Activated T-cell treated with anti-CD3 and anti-CD28 coated beads, Interleukin-2, amount 50 U/mL, for 48 hours (primary cell): ENCODE results near the gene CACNA1B.

Source experiments
- DNase-seq, 2 experiments: peaks; one replicate each; pipeline ENCODE4 v3.0.0-alpha.2; 2020

The CACNA1B gene

GRCh38 chr9:138020120-138020794 is 142.7 kb downstream of the CACNA1B start:
- no peak for DNase-seq

GRCh38 chr9:138020795-138021182 is 143.2 kb downstream of the CACNA1B start:
- DNase-seq, result no peak

- no peak for DNase-seq
Observed at GRCh38 chr9:138021251-138022056, 143.9 kb downstream of the CACNA1B start.

DNA sequence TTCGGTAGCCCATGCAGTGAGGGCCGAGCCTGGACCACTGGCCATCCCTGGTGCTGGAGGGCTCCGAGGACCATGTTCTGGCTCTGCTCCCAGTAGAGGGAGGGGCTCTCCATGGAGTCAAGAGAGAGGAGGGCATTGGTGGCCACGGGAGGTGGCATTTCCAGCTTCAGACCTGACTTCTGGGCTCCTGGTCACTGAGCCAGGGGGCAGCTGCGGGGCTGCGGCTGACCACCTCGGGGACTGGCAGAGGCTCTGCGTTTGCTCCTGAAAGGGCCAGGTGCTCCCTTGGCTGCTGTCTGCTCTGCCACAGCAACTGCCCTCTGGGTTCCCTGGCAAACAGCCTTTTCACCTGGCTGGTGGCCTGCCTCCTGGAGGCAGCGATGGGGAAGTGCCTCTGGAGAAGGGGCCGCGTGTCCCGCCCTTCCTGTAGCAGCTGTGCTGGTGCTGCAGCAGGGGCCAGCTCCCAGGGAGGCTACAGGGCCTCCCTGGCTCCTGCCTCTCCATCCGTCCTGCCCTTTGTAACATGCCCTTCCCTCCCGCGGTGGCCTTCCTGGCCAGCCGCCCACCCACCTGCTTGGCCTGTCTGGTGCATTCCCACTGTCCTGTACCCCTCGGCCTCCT is 144.6 kb downstream of the CACNA1B start:
- DNase-seq, result peak; percentile 34 to 42

DNA sequence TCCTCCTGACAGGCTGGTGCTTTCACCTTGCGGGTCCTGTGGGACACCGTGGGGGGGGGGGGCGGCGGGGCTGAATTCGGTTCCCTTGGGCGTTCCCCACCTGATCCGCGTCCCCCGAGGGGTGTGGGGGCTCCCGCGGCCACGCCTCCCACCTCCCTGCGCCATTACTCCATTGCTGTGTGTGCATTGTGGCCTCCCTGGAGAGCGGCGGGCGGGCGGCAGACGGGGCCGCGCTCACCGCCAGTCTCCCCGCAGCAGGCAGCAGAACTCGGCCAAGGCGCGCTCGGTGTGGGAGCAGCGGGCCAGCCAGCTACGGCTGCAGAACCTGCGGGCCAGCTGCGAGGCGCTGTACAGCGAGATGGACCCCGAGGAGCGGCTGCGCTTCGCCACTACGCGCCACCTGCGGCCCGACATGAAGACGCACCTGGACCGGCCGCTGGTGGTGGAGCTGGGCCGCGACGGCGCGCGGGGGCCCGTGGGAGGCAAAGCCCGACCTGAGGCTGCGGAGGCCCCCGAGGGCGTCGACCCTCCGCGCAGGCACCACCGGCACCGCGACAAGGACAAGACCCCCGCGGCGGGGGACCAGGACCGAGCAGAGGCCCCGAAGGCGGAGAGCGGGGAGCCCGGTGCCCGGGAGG is 145.3 kb downstream of the CACNA1B start:
- DNase-seq, result no peak

GRCh38 chr9:138023394-138024124 is 146.0 kb downstream of the CACNA1B start:
- DNase-seq, result no peak

GRCh38 chr9:138024131-138024530 is 146.5 kb downstream of the CACNA1B start:
- no peak for DNase-seq

- no peak for DNase-seq
Observed at GRCh38 chr9:138024831-138025291, 147.3 kb downstream of the CACNA1B start.

DNA sequence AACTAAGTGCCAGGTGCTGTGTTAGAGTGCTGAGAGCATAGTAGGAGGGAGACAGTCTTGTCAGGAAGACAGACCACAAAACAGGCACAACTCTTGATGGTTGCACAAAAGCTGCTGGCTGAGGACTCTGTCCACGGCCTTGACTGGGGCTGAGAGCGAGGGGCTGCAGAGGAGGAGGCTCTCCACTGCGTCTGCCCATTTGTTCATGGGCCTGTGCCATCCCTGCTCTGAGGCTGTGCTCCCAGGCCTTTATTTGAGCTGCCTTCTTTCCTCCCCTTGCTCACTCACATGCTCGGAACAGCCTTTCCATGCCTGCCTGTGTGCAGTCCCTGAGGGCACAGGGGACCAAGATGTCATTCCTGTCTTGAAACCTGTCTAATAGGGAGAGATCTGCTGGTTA is 147.8 kb downstream of the CACNA1B start:
- no peak for DNase-seq

DNA sequence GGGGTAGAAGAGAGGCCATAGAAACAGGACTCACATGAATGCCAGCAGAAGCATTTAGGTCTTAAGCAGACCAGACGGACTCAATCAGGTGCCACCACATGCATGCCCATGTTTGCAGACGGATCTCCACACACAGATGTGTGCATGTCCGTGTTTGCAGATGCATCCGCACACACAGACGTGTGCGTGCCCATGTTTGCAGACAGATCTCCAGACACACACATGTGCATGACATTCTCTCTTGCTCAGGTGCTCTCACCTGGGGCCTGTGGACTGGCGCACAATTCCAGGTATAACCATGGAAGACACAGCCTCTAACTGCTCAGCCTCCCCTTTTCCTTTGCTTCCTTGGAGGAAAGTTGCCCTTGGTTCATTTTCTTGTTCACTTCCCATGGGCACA is 148.3 kb downstream of the CACNA1B start:
- DNase-seq, result peak in 1 of 2 experiments; percentile 7

DNA sequence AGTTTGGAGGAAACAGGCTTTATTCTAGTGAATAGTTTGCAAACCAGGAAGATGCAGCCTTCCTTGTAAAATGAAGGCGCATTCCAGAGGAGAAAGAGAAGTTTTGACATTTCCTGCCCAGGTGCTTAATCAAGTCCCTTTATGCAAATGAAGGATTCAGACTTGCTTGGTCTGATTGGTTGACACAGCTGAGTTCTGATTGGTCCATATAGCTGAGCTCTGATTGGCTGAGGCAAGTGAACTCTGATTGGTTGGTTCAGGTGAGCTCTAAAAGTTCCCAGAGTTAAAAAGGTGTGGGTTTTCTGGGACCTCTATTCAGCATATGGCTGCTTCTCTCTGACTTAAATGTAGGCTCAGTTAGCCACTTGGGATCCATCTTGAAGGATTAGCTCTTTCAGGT is 151.0 kb downstream of the CACNA1B start:
- DNase-seq, result peak; percentile 7 to 12

DNA sequence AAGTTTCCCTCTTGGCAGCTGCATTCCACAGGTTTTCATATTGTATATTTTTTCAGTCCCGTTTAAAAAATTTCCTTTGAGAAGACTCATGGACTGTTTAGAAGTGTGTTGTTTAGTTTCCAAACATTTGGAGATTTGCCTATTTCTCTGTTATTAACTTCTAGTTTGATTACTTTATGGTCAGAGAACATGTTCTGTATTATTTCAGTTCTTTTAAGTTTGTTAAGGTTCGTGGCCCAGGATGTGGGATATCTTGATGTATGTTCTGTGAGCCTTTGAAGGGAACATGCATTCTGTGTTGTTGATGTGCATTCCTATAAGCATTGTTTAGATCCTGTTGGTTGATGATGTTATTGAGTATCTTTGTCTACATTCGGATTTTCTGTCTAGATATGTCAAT is 153.6 kb downstream of the CACNA1B start:
- DNase-seq, result no peak

GRCh38 chr9:138033950-138034349 is 156.4 kb downstream of the CACNA1B start:
- no peak for DNase-seq

DNA sequence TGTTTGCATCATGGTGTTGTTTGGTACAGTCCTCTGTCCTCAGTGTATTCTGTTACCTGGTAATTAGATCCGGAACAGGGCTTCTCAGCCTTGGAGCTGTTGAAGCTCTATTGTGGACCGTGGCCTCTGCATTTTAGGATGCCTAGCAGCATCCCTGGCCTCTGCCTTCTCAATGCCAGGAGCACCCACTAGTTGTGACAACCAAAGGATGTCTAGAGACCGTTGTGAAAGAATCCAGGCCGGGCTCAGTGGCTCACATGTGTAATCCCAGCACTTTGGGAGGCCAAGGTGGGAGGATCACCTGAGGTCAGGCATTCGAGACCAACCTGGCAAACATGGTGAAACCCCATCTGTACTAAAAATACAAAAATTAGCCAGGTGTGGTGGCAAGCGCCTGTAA is 159.6 kb downstream of the CACNA1B start:
- DNase-seq, result no peak

DNA sequence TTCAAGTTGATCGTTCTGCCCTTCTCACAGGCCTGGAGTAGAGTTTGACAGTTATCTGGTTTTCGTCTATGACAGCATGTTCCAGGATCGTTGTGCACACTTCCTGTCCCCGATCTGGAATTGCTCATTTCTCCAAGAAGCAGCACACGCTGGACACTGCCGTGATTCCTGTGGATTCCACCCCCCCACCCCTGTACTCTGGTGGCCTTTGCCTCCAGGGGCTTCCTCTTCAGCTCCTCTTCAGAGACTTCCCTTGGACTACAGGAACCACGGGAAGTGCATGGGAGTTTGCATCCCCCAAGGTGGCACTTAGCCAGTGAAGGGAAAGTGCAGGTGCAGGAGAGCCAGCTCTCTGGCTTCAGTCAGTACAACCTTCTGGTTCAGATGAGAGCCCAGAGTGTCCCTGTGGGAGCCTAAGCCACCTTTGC is 160.7 kb downstream of the CACNA1B start:
- DNase-seq, result no peak

DNA sequence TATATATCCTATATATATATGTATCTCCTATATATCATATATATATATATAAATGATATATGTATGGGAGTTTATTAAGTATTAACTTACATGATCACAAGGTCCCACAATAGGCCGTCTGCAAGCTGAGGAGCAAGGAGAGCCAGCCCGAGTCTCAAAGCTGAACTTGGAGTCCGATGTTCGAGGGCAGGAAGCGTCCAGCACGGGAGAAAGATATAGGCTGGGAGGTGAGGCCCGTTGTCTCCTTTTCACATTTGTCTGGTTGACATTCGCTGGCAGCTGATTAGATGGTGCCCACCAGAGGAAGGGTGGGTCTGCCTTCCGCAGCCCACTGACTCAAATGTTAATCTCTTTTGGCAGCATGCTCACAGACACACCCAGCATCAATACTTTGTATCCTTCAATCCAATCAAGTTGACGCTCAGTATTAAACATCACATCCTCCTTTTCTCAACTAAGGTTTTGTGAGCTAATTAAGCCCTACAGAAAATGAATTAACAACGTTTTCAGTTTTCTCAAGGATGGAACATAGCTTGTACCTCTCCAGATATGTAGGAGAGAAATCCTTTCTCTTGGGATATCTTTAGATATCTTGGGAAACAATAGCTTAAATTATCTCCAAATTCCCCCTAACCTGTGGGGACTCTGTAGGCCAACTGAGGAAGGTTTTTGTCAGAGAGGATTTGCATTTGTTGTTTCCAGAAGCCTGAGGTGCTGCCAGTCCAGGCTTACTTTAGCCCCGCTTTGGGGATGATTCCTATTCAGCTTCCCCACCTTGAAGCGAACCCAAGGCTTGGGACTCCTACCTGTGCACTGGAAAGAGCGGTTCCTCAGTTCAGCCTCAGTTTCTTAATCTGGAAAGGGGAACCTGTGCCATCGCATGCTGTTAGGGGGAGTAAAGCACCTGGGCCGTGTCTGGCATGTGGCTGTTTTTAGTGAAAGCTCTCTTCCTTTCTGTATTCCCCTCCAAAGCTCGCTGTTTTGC is 163.2 kb downstream of the CACNA1B start:
- DNase-seq, result no peak

DNA sequence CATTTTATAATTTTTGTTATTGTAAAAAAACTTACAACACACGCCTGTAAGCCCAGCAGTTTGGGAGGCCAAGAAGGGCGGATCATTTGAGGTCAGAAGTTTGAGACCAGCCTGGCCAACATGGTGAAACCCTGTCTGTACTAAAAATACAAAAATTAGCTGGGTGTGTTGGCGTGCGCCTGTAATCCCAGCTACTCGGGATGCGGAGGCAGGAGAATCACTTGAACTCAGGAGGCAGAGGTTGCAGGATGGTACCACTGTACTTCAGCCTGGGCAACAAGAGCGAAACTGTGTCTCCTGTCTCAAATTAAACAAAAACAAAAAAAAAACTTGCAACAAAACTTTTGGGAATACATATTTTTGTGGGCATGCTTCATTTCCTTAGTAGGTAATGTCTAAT is 164.6 kb downstream of the CACNA1B start:
- no peak for DNase-seq

DNA sequence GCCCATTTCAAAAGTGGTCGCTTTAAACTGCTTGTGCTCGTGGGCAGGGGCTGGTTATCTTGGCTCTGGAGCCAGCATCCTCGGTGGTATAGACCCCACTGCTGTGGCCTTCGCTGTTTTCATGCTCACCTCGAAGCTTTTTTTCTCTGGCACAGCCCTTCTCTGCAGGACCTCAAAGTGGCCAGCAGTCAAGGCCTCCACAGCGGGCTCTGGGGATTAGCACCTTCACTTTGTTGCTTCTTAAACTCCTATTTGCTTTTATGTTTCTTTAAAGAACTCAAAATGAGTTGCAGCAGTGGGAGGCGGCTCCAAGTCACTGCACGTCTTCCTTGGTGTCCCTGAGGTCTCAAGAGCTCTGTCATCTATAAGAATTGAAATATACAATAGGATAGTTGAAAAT is 165.1 kb downstream of the CACNA1B start:
- DNase-seq, result no peak

DNA sequence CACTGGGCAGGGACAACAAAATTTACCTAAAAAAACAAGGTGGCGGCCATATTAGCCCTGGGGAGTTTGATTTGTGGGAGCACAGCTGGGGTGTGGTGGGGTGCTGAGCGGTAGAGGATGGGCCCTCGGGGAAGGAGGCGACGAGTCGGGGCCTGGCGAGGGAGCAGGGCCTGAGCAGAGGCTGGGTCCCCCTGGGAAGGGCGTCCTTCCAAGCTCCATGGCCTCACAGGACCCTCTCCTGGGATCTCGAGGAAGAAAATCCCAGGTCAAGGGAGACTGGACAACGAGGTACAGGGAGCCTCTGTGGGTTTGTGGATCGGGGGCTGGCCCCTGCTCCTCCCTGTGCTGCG is 165.5 kb downstream of the CACNA1B start:
- DNase-seq, result no peak

DNA sequence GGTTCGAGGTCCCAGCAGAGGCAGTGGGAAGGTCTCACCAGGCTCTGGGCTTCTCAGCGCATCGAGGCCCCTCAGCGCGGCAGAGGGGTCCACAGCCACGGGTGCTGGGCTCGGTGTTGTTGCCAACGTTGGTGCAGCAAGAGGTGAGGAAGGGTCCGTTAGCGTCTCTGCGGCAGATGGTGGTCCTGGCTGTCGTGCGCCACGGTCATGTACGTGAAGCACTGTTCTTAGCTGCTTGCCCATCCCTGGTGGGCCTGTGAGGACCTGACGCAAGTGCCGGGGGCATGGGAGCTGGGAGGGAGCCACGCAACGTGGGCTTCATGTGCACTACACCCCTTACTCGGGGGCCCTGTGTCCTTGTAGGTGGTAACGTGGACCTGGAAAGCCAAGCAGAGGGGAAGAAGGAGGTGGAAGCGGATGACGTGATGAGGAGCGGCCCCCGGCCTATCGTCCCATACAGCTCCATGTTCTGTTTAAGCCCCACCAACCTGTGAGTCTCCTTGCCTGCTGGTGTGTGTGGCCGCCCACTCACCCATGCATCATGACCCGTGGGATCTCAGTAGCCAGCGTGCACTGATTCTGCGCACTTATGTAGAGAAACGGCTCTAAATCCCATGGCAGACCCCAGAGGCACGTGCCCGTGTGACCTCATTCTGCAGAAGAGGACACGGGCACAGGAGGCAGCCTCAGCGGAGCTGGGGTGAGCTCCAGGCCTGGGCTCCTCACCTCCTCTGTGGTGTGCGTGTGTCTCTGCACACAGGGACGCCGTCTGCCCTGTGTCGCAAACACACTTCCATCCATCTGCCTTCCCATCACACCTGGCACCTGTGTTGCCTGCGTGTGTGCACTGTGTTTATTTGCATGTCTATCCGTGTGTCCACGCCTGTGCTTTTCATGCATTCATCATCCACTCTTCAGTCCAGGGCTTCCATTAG is 166.1 kb downstream of the CACNA1B start:
- DNase-seq, result no peak
